ENCODE results near the gene GRIP1.
"Not testable (repeated sequence)": the region's sequence is repeated elsewhere in the genome, so short reads cannot be mapped to it uniquely, and the experiment has no call there.

The GRIP1 gene

GRCh38 chr12:66516133-66516532 lies 162.7 kb downstream of the GRIP1 start:
- DNase-seq, result no peak

- no peak for DNase-seq
Observed at GRCh38 chr12:66514581-66514980, 164.3 kb downstream of the GRIP1 start.

- no peak for DNase-seq
Observed at GRCh38 chr12:66508025-66508424, 170.9 kb downstream of the GRIP1 start.

GRCh38 chr12:66503746-66504145 lies 175.1 kb downstream of the GRIP1 start:
- DNase-seq, result no peak

GRCh38 chr12:66502911-66503310 lies 176.0 kb downstream of the GRIP1 start:
- DNase-seq, result no peak

GRCh38 chr12:66500841-66501240 lies 178.0 kb downstream of the GRIP1 start:
- no peak for DNase-seq

- DNase-seq, result no peak
Observed at GRCh38 chr12:66500091-66500490, 178.8 kb downstream of the GRIP1 start.

- no peak for DNase-seq
Observed at GRCh38 chr12:66499000-66499399, 179.9 kb downstream of the GRIP1 start.

- not testable (repeated sequence) for DNase-seq
Observed at GRCh38 chr12:66498059-66498458, 180.8 kb downstream of the GRIP1 start.

GRCh38 chr12:66497008-66497897 lies 181.6 kb downstream of the GRIP1 start:
- DNase-seq, result no peak

GRCh38 chr12:66496595-66496994 lies 182.3 kb downstream of the GRIP1 start:
- no peak for DNase-seq

GRCh38 chr12:66495709-66496108 lies 183.2 kb downstream of the GRIP1 start:
- no peak for DNase-seq

GRCh38 chr12:66493819-66494218 lies 185.1 kb downstream of the GRIP1 start:
- no peak for DNase-seq

GRCh38 chr12:66491853-66492252 lies 187.0 kb downstream of the GRIP1 start:
- DNase-seq, result no peak

- DNase-seq, result no peak
Observed at GRCh38 chr12:66482351-66483203, 196.3 kb downstream of the GRIP1 start.

GRCh38 chr12:66467932-66468331 lies 210.9 kb downstream of the GRIP1 start:
- DNase-seq, result no peak

- DNase-seq, result no peak
Observed at GRCh38 chr12:66461331-66461730, 217.5 kb downstream of the GRIP1 start.

GRCh38 chr12:66459944-66460482 lies 218.9 kb downstream of the GRIP1 start:
- DNase-seq, result no peak

- no peak for DNase-seq
Observed at GRCh38 chr12:66456612-66457011, 222.3 kb downstream of the GRIP1 start.

GRCh38 chr12:66453844-66454243 lies 225.0 kb downstream of the GRIP1 start:
- DNase-seq, result no peak

GRCh38 chr12:66453120-66453519 lies 225.8 kb downstream of the GRIP1 start:
- DNase-seq, result no peak

GRCh38 chr12:66449531-66449930 lies 229.3 kb downstream of the GRIP1 start:
- DNase-seq, result no peak

GRCh38 chr12:66447643-66448042 lies 231.2 kb downstream of the GRIP1 start:
- no peak for DNase-seq

GRCh38 chr12:66446276-66446675 lies 232.6 kb downstream of the GRIP1 start:
- DNase-seq, result no peak
